ENCODE measurements around the gene MARCHF3.

The MARCHF3 gene

GRCh38 chr5:126981701-126982100 lies 48.7 kb downstream of the MARCHF3 start:
- DNase-seq: no peak

GRCh38 chr5:126981222-126981621 lies 49.1 kb downstream of the MARCHF3 start:
- DNase-seq: no peak

GRCh38 chr5:126978258-126978657 lies 52.1 kb downstream of the MARCHF3 start:
- no peak for DNase-seq

DNA sequence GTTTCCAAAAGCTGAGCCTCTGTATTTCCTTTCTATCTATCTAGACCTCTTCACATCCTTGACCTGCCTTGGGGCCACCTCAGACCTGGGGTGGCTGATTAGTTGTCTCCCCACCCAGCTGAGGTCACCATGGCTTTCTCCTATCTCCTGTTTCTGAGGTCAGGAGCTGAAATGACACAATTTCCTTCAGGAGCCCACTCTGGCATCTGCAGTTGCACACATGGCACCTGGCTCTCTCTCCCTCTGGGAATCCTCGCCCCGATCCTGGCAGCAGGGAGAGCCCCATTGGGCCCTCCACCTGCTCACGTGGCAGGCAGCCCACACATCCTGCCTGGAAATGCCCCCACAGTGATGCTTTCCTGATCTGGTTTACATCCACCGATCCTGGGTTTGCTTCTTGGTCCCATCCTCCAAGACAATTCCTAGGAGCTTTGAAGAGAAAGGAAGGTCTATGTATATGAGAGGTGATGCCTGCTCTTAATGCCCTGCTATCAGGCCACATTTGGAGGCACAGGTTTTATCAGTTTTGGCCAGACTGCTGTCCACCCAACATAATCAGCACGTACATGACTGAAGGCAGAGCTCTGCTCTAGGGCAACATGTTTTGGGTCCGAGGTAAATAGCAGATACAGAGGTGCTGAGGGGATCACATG lies 53.7 kb downstream of the MARCHF3 start:
- DNase-seq: no peak

GRCh38 chr5:126975796-126976195 lies 54.6 kb downstream of the MARCHF3 start:
- DNase-seq: no peak

DNA sequence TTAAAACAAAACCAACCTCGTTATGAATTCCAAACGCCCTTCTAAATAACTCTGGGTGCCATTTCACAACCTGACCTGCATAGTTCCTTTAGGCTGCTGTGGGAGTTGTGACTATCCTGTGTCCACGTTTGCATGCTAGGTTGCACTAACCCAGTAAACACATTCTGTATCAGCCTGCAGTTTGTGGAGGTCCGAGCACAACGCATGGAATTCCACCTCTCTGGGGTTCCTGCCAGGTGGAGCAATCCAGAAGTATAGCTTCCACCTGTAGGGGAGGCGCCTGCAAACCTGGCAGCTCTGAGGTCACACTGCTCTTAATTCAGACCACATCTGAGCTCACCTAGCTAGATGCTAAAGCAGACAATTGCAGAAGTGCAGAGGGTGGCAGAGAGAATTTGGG lies 57.2 kb downstream of the MARCHF3 start:
- DNase-seq: no peak

DNA sequence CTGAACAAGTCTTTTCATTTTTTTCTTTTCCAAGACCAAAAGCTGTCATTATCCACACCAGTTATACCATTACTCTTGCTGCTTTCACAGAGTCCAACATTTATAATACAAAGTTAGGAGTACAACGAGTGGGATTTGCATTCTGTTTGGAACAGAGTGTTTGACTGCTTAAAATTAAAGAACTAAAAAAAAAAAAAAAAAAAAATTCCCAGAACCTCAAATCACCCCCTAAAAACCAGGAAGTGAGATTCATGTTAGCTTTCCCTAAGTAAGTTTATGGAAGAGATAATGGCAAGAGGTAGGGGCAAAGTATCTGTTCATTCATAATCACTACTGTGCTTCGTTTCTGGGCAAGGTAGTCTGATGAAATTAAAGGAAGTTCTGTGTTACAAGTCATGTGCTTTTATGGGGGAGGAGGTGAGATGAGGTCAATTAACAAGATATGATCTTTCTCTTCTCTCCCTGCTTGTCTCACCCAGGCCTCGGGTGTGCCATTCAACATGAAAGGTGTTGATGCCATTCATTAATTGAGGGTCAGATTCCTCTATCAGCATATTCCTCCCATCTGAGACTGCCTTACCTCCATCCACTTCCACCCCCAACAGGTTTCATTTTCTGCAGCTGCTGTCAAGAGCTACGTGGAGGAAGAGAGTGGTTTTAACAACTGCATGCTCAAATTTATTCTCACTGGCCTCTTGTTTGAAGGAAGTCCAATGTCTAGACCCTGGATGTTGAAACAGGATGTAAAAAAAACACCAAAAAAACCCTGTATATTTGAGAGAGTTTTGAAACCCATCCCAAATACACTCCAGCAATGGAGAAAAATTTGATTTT lies 58.1 kb downstream of the MARCHF3 start:
- no peak for DNase-seq

DNA sequence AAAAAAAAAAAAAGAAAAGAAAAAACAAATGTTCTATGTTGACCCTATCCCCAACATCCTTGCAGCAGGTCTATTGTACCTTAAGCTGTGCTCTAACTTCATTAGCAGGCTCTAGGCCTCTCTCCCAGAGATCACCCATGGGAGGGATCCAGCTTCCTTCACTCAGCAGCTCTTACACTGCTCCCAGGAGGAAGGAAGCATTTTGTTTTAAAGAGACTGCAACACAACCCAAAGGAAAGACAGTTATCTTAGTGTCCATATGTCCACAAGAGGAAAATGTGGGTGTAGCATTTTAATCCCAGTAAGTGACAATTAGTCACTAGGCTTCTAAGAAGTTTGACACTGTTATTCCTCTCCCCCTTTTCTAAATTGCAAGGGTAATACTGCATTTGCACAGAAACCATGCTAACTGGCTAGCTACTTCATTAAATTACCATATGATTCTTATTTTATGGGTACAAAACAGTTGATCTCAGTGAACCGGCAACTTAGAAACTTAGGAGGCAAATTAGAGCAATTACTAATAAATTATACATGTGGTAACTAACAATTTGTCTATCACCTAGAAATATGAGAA lies 58.8 kb downstream of the MARCHF3 start:
- DNase-seq: no peak

DNA sequence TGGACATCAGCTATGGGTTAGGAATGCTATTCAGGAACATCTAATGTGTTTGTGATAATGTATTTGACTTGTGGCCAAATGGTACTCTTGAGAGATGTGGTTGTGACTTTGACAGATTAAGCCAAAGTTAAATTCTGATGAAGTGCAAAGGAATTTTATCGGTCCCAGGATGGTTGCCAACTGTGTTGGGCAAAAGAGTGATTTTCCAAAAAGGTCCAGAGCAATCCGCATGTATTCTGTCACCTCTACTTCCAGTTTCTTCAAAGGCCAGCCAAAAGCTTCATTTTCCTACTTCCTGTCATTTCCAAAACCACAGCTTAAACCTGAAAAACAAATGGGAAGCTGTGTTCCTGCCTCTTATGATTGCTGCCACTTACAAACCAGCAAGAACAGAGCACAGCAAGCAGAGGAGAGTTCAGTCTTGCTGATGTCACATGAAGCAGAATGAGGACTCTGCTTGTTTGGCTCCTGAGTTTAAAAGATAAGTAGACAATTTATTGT lies 59.8 kb downstream of the MARCHF3 start:
- no peak for DNase-seq

- no peak for DNase-seq
Measured at GRCh38 chr5:126969548-126969947, 60.8 kb downstream of the MARCHF3 start.

GRCh38 chr5:126967808-126968466 lies 62.4 kb downstream of the MARCHF3 start:
- DNase-seq: no peak

DNA sequence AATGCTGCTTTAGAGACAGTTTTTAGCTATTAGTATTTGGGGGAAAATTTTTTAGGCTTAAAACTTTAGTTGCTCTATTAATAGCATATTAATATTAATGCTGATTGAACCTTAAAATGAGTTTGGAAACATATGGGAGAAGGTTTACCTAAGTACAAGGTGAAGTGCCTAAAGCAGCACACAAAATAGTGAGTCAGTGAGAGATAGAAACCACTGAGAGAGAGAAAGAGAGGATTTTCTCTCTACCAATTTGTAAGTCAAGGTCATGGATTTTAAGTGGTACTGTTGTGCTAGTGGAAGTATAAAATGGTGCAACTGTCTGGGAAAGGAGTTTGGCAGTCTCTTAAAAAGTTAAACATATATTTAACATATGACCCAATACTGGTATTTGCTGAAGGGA lies 64.9 kb downstream of the MARCHF3 start:
- no peak for DNase-seq

GRCh38 chr5:126965061-126965475 lies 65.3 kb downstream of the MARCHF3 start:
- DNase-seq: no peak

DNA sequence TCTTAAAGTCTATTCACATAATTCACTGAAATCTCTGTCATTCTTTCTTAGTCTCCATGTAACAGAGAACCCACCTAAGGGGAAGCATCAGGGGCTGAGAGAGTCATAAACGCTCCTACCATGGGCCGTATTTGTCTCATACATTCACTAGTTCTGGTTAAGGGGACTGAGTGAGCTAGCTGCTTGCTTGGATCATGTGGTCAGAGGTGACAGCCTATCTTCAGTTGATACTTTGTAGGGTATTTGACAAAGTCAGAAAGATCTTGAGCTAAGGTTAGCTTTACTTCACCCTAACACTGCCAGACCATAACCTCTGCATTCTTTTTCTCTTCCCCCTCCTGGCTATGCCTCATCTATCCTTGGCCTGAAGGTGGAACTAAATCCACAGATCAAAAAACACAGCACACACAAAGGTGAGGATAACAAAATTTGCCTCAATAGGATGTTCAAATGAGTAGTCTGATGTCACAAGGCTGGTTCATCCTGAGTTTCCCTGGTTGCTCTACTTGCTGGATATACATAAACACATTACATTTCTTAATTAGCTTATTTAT lies 66.5 kb downstream of the MARCHF3 start:
- DNase-seq: no peak

DNA sequence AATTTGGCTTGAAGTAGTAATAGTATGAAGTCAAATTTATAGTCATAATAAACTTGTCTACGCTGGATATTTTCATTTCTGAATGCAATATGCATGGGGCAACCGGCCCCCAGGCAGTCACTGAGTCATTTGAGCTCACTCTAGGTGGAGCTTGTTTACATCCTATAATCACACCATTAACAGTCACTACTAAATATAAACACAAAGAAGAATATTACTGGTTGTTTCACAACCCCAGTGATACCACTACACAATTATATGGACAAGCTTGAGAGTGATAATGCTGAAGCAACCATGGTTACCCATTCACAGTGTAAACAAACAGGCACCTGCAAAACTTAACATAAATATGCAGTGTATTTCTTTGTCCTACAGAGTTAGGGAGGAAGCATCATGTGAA lies 68.7 kb downstream of the MARCHF3 start:
- DNase-seq: no peak

DNA sequence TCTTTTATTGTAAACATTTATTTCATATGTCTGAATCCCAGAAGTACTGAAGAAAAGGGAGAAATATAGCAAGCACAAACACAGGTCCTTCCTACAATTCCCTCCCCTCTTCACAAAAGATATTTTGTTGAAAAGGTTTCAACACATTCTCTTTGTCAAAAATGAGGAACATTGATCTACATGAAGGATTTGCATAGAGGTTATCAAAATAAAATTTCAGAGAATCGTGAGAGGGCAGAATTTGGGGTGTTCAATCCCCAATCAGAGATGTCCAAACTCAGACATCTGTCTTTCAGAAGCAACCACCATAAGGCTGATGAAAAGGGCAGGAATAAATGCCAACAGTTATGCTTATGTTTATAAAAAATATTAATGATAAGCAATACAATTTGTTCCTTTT lies 69.2 kb downstream of the MARCHF3 start:
- DNase-seq: no peak

DNA sequence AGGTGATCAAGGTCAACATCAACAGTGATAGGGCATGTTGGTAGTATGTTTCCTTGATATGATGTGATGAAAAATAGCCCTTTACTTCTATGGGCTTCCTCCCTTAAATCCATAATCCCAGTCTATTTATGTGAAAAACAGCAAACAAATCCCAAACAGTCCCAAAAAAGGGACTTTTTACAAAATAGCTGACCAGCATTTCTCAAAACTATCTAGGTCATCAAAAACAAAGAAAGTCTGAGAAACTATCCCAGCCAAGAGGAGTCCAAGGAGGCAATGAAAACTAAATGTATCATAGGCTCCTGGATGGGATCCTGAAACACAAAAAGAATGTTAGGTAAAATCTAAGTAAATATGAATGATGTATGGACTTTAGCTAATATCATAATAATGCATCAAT lies 71.2 kb downstream of the MARCHF3 start:
- no peak for DNase-seq

DNA sequence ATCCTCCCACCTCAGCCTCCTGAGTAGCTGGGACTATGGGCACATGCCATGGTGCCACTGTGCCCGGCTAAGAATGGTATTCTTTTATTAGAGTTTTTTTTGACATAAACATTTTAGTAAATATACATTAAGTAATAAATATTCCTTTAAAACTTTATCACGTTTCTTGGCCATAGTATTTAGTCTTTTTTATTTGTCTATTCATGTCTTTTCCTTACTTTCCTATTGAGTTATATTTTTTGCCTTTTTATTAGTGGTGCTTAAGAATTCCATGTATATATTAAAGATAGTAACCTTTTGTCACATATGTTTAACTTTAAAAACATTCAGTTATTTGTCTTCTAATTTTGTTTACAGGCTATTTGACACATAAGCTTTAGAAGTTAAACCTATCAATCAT lies 73.4 kb downstream of the MARCHF3 start:
- DNase-seq: no peak

- DNase-seq: no peak
Measured at GRCh38 chr5:126954981-126955380, 75.4 kb downstream of the MARCHF3 start.

DNA sequence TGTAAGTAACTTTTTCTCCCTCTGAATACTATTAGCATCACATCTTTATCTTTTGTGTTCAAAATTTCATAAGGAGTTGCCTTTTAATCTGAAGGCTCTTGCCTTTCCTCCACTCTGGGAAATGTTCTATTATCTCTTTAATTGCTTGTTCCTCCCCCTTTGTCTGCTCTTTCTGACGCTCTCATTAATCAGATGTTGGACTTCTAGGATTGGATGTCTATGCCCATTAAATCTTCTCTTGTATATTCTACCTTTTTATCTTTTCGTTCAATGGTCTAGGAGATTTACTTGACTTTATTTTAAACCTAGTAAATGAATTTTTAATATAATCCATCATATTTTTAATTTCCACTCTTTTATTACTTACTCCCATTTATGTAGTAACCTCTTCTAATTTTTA lies 76.7 kb downstream of the MARCHF3 start:
- DNase-seq: no peak

- DNase-seq: no peak
Measured at GRCh38 chr5:126949475-126949874, 80.9 kb downstream of the MARCHF3 start.

DNA sequence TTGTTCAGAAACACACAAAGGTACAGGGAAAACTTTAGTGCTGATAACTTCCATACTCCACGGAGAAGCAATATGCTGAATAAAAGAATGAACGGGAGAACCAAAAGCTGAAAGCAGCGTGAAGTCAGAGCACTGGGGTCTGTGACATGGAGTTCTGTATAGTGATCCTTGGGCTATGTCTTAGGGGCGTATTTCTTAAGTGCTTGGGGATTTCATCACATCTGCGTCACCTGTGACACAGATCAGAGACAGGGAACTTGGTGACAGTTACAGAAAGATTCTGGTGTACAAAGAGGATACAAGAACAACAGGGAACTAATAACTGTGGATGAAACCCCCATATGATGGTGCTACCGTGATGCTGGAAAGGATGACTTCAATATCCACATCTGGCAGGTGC lies 81.9 kb downstream of the MARCHF3 start:
- no peak for DNase-seq

- DNase-seq: no peak
Measured at GRCh38 chr5:126948011-126948355, 82.4 kb downstream of the MARCHF3 start.

All from NCI-H1694 (cell line).